ENCODE measurements around the gene PTPN5. TPM values are rescaled to one million over a fixed set of nuclear protein-coding genes. Genes with fewer than 3 reads are reported as not detected.

The PTPN5 gene
- total RNA-seq, 4 donors from 2014 or later: 0.27 to 0.64 TPM; not detected in 2

DNA sequence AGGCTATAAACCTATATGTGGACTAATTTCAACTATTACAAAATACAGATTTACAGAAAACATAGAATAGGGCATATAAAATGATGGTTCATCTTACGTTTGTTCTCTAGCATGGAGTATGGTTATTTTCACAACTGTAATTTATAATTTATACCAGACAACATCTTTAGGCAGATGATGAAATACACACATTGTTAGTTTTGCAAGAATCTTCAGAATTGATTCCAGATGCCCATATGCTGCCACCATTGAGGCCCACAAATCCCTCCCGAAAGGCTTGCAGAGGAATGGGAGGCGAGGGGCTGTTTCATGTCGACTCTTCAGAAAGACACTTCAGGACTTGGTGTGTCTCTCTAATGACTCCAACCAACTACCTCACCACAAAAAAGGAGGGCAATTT lies 6.2 kb downstream of the PTPN5 start:
- WGBS, 2 donors (ENCODE audit: low coverage in 1 of 2): 73 to 76% methylated on average over 1 to 4 of the region's 4 CpGs
- intact Hi-C loops (cut with DNase I; ENCODE audit: low total_unique reads): no loop called here
- no peaks in the 10 kb centered on the region for H3K36me3 ChIP-seq

DNA sequence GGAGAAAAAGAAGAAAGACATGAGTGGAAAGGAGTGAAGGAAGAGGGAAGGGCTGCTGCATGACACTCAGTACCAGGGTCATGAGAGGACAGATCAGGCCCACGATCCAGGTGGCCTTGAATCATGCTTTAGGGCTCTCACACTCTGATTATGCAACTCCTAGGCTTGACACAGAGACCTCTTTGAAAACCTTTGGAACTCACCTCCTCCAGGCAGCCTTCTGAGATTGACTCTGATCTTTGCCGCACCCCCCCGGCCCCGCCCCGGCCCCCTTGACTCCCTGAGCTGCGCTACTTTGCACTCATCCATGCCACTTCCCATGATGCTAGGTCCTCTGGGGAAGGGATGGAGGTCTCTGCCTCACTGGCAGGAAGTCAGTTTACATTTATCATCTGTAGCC lies 10.7 kb downstream of the PTPN5 start:
- Histone ChIP-seq H3K9me3 (no peaks in the 10 kb centered on the region), H3K27me3 (no peaks in the 10 kb centered on the region), H3K36me3 (no peaks in the 10 kb centered on the region), H3K4me3 (no peak overlapping the region), H3K4me1 (no peaks in the 10 kb centered on the region), H3K27ac (no peak overlapping the region)
- intact Hi-C loops (cut with DNase I; ENCODE audit: low total_unique reads): no loop called here
- TF ChIP-seq POLR2AphosphoS5 (IDR thresholded peaks at IDR 0.05) (no peak), POLR2A (IDR thresholded peaks at IDR 0.05) (no peak), EP300 (IDR thresholded peaks at IDR 0.05; ENCODE audit: low read depth) (no peak)
- TF ChIP-seq, protein P1, sequence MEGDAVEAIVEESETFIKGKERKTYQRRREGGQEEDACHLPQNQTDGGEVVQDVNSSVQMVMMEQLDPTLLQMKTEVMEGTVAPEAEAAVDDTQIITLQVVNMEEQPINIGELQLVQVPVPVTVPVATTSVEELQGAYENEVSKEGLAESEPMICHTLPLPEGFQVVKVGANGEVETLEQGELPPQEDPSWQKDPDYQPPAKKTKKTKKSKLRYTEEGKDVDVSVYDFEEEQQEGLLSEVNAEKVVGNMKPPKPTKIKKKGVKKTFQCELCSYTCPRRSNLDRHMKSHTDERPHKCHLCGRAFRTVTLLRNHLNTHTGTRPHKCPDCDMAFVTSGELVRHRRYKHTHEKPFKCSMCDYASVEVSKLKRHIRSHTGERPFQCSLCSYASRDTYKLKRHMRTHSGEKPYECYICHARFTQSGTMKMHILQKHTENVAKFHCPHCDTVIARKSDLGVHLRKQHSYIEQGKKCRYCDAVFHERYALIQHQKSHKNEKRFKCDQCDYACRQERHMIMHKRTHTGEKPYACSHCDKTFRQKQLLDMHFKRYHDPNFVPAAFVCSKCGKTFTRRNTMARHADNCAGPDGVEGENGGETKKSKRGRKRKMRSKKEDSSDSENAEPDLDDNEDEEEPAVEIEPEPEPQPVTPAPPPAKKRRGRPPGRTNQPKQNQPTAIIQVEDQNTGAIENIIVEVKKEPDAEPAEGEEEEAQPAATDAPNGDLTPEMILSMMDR (IDR thresholded peaks at IDR 0.05): no peak
- WGBS, 2 donors (ENCODE audit: low coverage in 1 of 2): 85% methylated on average over 6 of the region's 6 CpGs; no CpG with 5 or more reads in 1 of the 2 donors
- DNase-seq: no peak
- in situ Hi-C loops (cut with MboI; ENCODE audit: low pct_ligation_motif_present in 1 of 4, low pct_unique_long_range_greater_than_20kb in 1 of 4, low sequenced_read_pairs in 3 of 4): no loop called here

More for the DNA sequence above, 6.2 kb downstream of the PTPN5 start:
- H3K4me1 ChIP-seq: no peaks in the 10 kb centered on the region
- in situ Hi-C loops (cut with MboI; ENCODE audit: low pct_ligation_motif_present in 1 of 4, low pct_unique_long_range_greater_than_20kb in 1 of 4, low sequenced_read_pairs in 3 of 4): no loop called here
- no peak overlapping the region for H3K4me3 ChIP-seq
- H3K27ac ChIP-seq: no peak overlapping the region
- DNase-seq: no peak
- no peak for TF ChIP-seq EP300 (IDR thresholded peaks at IDR 0.05; ENCODE audit: low read depth)
- peaks cover 18% of the 10 kb centered on the region for H3K27me3 ChIP-seq
- H3K9me3 ChIP-seq: no peaks in the 10 kb centered on the region

DNA sequence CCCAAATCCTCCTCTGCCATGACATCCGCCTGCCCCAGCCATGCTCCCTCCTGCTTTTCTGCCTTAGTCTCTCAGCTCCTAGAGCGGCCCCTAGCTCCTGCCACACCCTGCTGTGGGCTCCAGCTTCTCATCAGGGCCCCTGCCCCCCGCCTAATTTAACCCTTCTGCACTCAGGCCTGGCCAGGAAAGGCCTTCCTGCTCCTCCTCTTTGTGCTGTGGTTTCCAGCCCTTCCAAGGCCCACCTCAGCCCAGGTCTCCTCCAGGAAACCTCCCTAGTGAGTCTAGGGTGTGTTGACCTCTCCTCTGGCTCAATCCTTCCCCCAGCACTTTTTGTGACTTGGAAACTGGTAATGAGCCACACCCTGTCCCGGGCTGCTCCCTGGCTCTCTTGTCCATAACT lies 11.3 kb downstream of the PTPN5 start:
- Histone ChIP-seq H3K27me3 (no peaks in the 10 kb centered on the region), H3K4me1 (no peaks in the 10 kb centered on the region), H3K27ac (no peak overlapping the region), H3K36me3 (no peaks in the 10 kb centered on the region), H3K4me3 (no peak overlapping the region), H3K9me3 (no peaks in the 10 kb centered on the region)
- intact Hi-C loops (cut with DNase I; ENCODE audit: low total_unique reads): no loop called here
- 65 to 100% methylated on average over 1 to 4 of the region's 4 CpGs for WGBS, 2 donors (ENCODE audit: low coverage in 1 of 2)
- DNase-seq: no peak
- TF ChIP-seq EP300 (IDR thresholded peaks at IDR 0.05; ENCODE audit: low read depth) (no peak), POLR2A (IDR thresholded peaks at IDR 0.05) (no peak), POLR2AphosphoS5 (IDR thresholded peaks at IDR 0.05) (no peak)
- TF ChIP-seq, protein P1 (IDR thresholded peaks at IDR 0.05): no peak
- in situ Hi-C loops (cut with MboI; ENCODE audit: low pct_ligation_motif_present in 1 of 4, low pct_unique_long_range_greater_than_20kb in 1 of 4, low sequenced_read_pairs in 3 of 4): no loop called here

DNA sequence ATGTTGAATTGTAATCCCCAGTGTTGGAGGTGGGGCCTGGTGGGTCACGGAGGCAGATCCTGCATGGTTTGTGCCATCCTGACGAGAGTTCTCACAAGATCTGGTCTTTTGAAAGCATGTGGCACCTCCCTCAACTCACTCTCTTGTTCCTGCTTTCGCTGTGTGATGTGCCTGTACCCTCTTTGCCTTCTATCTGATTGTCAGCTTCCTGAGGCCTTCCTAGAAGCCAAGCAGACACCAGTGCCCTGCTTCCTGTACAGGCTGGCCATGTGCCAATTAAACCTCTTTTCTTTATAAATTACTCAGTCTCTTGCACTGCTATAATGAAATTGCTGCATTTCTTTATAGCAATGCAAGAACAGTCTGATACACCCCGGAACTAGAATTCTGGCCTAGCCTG lies 13.1 kb downstream of the PTPN5 start:
- WGBS, 2 donors (ENCODE audit: low coverage in 1 of 2): 83 to 91% methylated on average over 3 to 4 of the region's 4 CpGs
- TF ChIP-seq EP300 (IDR thresholded peaks at IDR 0.05; ENCODE audit: low read depth): no peak
- TF ChIP-seq POLR2AphosphoS5 (IDR thresholded peaks at IDR 0.05): no peak
- no peak for TF ChIP-seq POLR2A (IDR thresholded peaks at IDR 0.05)
- TF ChIP-seq, protein P1 (IDR thresholded peaks at IDR 0.05): no peak
- Histone ChIP-seq H3K36me3 (no peaks in the 10 kb centered on the region), H3K9me3 (no peaks in the 10 kb centered on the region), H3K4me1 (no peaks in the 10 kb centered on the region), H3K27ac (no peak overlapping the region), H3K4me3 (no peak overlapping the region), H3K27me3 (no peaks in the 10 kb centered on the region)
- in situ Hi-C loops (cut with MboI; ENCODE audit: low pct_ligation_motif_present in 1 of 4, low pct_unique_long_range_greater_than_20kb in 1 of 4, low sequenced_read_pairs in 3 of 4) (no loop called here), intact Hi-C loops (cut with DNase I; ENCODE audit: low total_unique reads) (no loop called here)
- no peak for DNase-seq

DNA sequence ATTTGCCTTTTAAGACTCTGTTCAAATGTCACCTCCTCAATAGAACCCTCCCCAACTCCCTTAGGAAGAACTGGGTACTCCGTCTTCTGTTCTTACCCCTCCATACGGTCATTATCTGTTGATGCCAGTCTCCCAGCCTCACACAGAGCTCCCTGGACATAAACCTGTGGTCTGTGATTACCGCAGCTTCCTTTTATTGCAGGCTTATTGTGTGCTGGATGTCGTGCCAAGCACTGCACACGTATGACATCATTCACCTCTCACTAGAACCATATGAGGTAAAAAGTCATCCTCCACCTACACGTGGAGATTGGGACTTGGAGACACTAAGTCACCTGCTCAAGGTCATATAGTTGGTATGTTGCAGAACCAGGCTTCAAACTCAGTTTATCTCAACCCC lies 15.3 kb downstream of the PTPN5 start:
- WGBS, 2 donors (ENCODE audit: low coverage in 1 of 2): 54 to 58% methylated on average over 3 to 6 of the region's 6 CpGs
- in situ Hi-C loops (cut with MboI; ENCODE audit: low pct_ligation_motif_present in 1 of 4, low pct_unique_long_range_greater_than_20kb in 1 of 4, low sequenced_read_pairs in 3 of 4): no loop called here
- no peaks in the 10 kb centered on the region for H3K36me3 ChIP-seq
- H3K4me3 ChIP-seq: no peak overlapping the region
- H3K27ac ChIP-seq: no peak overlapping the region
- no peaks in the 10 kb centered on the region for H3K27me3 ChIP-seq
- intact Hi-C loops (cut with DNase I; ENCODE audit: low total_unique reads): no loop called here
- DNase-seq: no peak
- H3K9me3 ChIP-seq: no peaks in the 10 kb centered on the region
- TF ChIP-seq EP300 (IDR thresholded peaks at IDR 0.05; ENCODE audit: low read depth) (no peak), POLR2A (IDR thresholded peaks at IDR 0.05) (no peak), POLR2AphosphoS5 (IDR thresholded peaks at IDR 0.05) (no peak)
- TF ChIP-seq, protein P1 (IDR thresholded peaks at IDR 0.05): no peak
- H3K4me1 ChIP-seq: no peaks in the 10 kb centered on the region

Measured in transverse colon (tissue), 4 donors.